H9 (cell line): Measurements from ENCODE around the gene LRRK1. TPM values are rescaled to one million over a fixed set of nuclear protein-coding genes. Genes with fewer than 3 reads are reported as not detected.

Experiments used
- DNase-seq: peaks from one replicate; pipeline ENCODE4 v3.0.0-alpha.2; 2017
- H2AFZ ChIP-seq: one replicate; pipeline ENCODE4 v1.6.1; 2013; ENCODE audit warnings: mild to moderate bottlenecking, low read length, control low read depth, moderate library complexity
- H2AK5ac ChIP-seq: 2 replicates; pipeline ENCODE4 v1.6.1; 2013; ENCODE audit warnings: low read length, control low read depth, mixed read lengths; ENCODE audit not compliant: insufficient read length
- H2BK120ac ChIP-seq: one replicate; pipeline ENCODE4 v1.6.1; 2013; ENCODE audit warnings: low read depth, mild to moderate bottlenecking, low read length, control low read depth, inconsistent platforms; ENCODE audit not compliant: poor library complexity, severe bottlenecking
- H2BK12ac ChIP-seq: 2 replicates; pipeline ENCODE4 v1.6.1; 2013; ENCODE audit warnings: low read length, control low read depth, mixed read lengths, low read depth; ENCODE audit not compliant: insufficient read length
- H2BK15ac ChIP-seq: 2 replicates; pipeline ENCODE4 v1.6.1; 2013; ENCODE audit warnings: low read depth, low read length, control low read depth
- H2BK20ac ChIP-seq: one replicate; pipeline ENCODE4 v1.6.1; 2013; ENCODE audit warnings: low read depth, mild to moderate bottlenecking, low read length, control low read depth, inconsistent platforms; ENCODE audit not compliant: poor library complexity, severe bottlenecking
- H2BK5ac ChIP-seq: 2 replicates; pipeline ENCODE4 v1.6.1; 2013; ENCODE audit warnings: low read length, control low read depth, mixed read lengths; ENCODE audit not compliant: insufficient read length
- H3K14ac ChIP-seq: 2 replicates; pipeline ENCODE4 v1.6.1; 2013; ENCODE audit warnings: low read length, control low read depth; ENCODE audit not compliant: insufficient read depth
- H3K18ac ChIP-seq: 2 replicates; pipeline ENCODE4 v1.6.1; 2013; ENCODE audit warnings: low read depth, mild to moderate bottlenecking, mixed read lengths, low read length, control low read depth; ENCODE audit not compliant: insufficient read length
- H3K23ac ChIP-seq: 2 replicates; pipeline ENCODE4 v1.6.1; 2013; ENCODE audit warnings: low read length, control low read depth, mixed read lengths, low read depth; ENCODE audit not compliant: insufficient read length
- H3K23me2 ChIP-seq: 2 replicates; pipeline ENCODE4 v1.6.1; 2013; ENCODE audit warnings: low read depth, mild to moderate bottlenecking, mixed read lengths, low read length, control low read depth; ENCODE audit not compliant: insufficient read length, poor library complexity, severe bottlenecking
- H3K27ac ChIP-seq: 2 replicates; pipeline ENCODE4 v1.5.1; 2013; ENCODE audit warnings: low read length, control low read depth, mixed read lengths, low read depth; ENCODE audit not compliant: insufficient read length
- H3K27me3 ChIP-seq: 2 replicates; pipeline ENCODE4 v1.6.1; 2013; ENCODE audit warnings: low read length, control low read depth, inconsistent platforms; ENCODE audit not compliant: insufficient read depth
- H3K4ac ChIP-seq: 2 replicates; pipeline ENCODE4 v1.6.1; 2013; ENCODE audit warnings: low read depth, mild to moderate bottlenecking, control low read depth, inconsistent platforms, low read length, moderate library complexity
- H3K4me1 ChIP-seq: 2 replicates; pipeline ENCODE4 v1.6.1; 2013; ENCODE audit warnings: low read length, control low read depth, inconsistent platforms; ENCODE audit not compliant: insufficient read depth
- H3K4me2 ChIP-seq: 2 replicates; pipeline ENCODE4 v1.6.1; 2013; ENCODE audit warnings: low read length, control low read depth, mixed read lengths; ENCODE audit not compliant: insufficient read length, insufficient read depth
- H3K56ac ChIP-seq: 2 replicates; pipeline ENCODE4 v1.6.1; 2013; ENCODE audit warnings: low read depth, mild to moderate bottlenecking, mixed read lengths, low read length, control low read depth; ENCODE audit not compliant: insufficient read length
- H3K79me1 ChIP-seq: 2 replicates; pipeline ENCODE4 v1.6.1; 2013; ENCODE audit warnings: low read depth, mild to moderate bottlenecking, moderate library complexity, low read length, control low read depth, inconsistent platforms; ENCODE audit not compliant: insufficient read depth, poor library complexity, severe bottlenecking
- H3K79me2 ChIP-seq: 2 replicates; pipeline ENCODE4 v1.6.1; 2013; ENCODE audit warnings: low read length, control low read depth, inconsistent platforms; ENCODE audit not compliant: insufficient read depth
- H3K9ac ChIP-seq: 2 replicates; pipeline ENCODE4 v1.6.1; 2013; ENCODE audit warnings: low read length, control low read depth, mixed read lengths; ENCODE audit not compliant: insufficient read length; ENCODE audit errors: extremely low read depth
- H3K9me3 ChIP-seq: one replicate; pipeline ENCODE4 v1.6.1; 2013; ENCODE audit warnings: low read depth, low read length, inconsistent platforms; ENCODE audit not compliant: control insufficient read depth
- H3T11ph ChIP-seq: one replicate; pipeline ENCODE4 v1.6.1; 2013; ENCODE audit warnings: mild to moderate bottlenecking, low read length, control low read depth, inconsistent platforms
- H4K20me1 ChIP-seq: one replicate; pipeline ENCODE4 v1.6.1; 2013; ENCODE audit not compliant: control insufficient read depth, insufficient read length, insufficient read depth
- H4K5ac ChIP-seq: 2 replicates; pipeline ENCODE4 v1.6.1; 2013; ENCODE audit warnings: low read depth, mild to moderate bottlenecking, mixed read lengths, low read length, control low read depth; ENCODE audit not compliant: insufficient read length
- H4K8ac ChIP-seq: replicated peaks from 2 replicates; pipeline ENCODE4 v1.6.1; 2013; ENCODE audit warnings: low read length, control low read depth, mixed read lengths, low read depth; ENCODE audit not compliant: insufficient read length
- H4K91ac ChIP-seq: 2 replicates; pipeline ENCODE4 v1.6.1; 2013; ENCODE audit warnings: low read depth, mild to moderate bottlenecking, moderate library complexity, mixed read lengths, low read length, control low read depth; ENCODE audit not compliant: insufficient read length
- H3K27ac Mint-ChIP-seq, 3 experiments: 2 replicates in 2 of 3; 3 replicates in 1 of 3; pipeline ENCODE4 v1.8.0; 2020 to 2021; ENCODE audit warnings: mixed read lengths in 3 of 3, mild to moderate bottlenecking in 1 of 3, moderate library complexity in 1 of 3
- H3K27me3 Mint-ChIP-seq: 2 replicates; pipeline ENCODE4 v1.8.0; 2021; ENCODE audit warnings: low read depth, mild to moderate bottlenecking, moderate library complexity, mixed read lengths
- H3K36me3 Mint-ChIP-seq, 3 experiments: 2 replicates in 2 of 3; 3 replicates in 1 of 3; pipeline ENCODE4 v1.8.0; 2020 to 2021; ENCODE audit warnings: low read depth in 3 of 3, mixed read lengths in 3 of 3; ENCODE audit not compliant: insufficient read depth in 1 of 3
- H3K4me1 Mint-ChIP-seq, 2 experiments: 2 replicates each; pipeline ENCODE4 v1.8.0; 2020; ENCODE audit warnings: mixed read lengths in 2 of 2
- H3K4me3 Mint-ChIP-seq, 2 experiments: 2 replicates in 1 of 2; 3 replicates in 1 of 2; pipeline ENCODE4 v1.8.0; 2020 to 2021; ENCODE audit warnings: mild to moderate bottlenecking in 2 of 2, mixed read lengths in 2 of 2, moderate library complexity in 1 of 2
- H3K9me3 Mint-ChIP-seq, 2 experiments: 2 replicates in 1 of 2; 3 replicates in 1 of 2; pipeline ENCODE4 v1.8.0; 2020; ENCODE audit warnings: mild to moderate bottlenecking in 2 of 2, mixed read lengths in 2 of 2, moderate library complexity in 1 of 2
- CTCF ChIP-seq: fragments of 200-600 bp; sonication (generic); conservative IDR thresholded peaks from 3 replicates; pipeline ENCODE4 v1.8.0; 2021; ENCODE audit warnings: antibody characterized with exemption, mild to moderate bottlenecking
- WGBS: extraction: QIAGEN DNeasy Blood & Tissue Kit; methylation state at CpG from one replicate; pipeline ENCODE4 v1.1.7; 2013; ENCODE audit warnings: missing lambda C conversion rate, low lambda C conversion rate, mixed read lengths; ENCODE audit not compliant: insufficient read length; ENCODE audit errors: extremely low coverage; 5-methylcytosine and 5-hydroxymethylcytosine counted together
- total RNA-seq: library from RNA; stranded (reverse); gene quantifications from 2 replicates; pipeline ENCODE4 v1.2.1, GENCODE V29; 2021

The LRRK1 gene
- total RNA-seq, 1 experiment from 2014 or later, result 4.0 TPM

- Histone ChIP-seq H3K14ac (no peak overlapping the region), H2AK5ac (no peak overlapping the region), H3K4ac (no peak overlapping the region), H3K27ac (no peak overlapping the region), H3K9me3 (no peaks in the 10 kb centered on the region), H2BK15ac (no peak overlapping the region), H3K27me3 (no peaks in the 10 kb centered on the region; the same call in 1 of the 2 replicates), H4K8ac (no peak overlapping the region), H3K18ac (no peak overlapping the region), H2BK20ac (no peak overlapping the region), H3K56ac (no peak overlapping the region), H2AFZ (no peak overlapping the region), H4K5ac (no peak overlapping the region), H3K79me1 (no peaks in the 10 kb centered on the region), H3T11ph (no peak overlapping the region), H3K4me1 (no peaks in the 10 kb centered on the region), H3K23me2 (no peaks in the 10 kb centered on the region), H3K23ac (no peak overlapping the region), H2BK5ac (no peak overlapping the region), H3K79me2 (no peaks in the 10 kb centered on the region), H2BK12ac (no peak overlapping the region), H3K9ac (no peak overlapping the region), H2BK120ac (no peak overlapping the region), H3K4me2 (no peak overlapping the region), H4K91ac (no peak overlapping the region), H4K20me1 (no peaks in the 10 kb centered on the region)
- peaks cover 0 to 3% (median 0%) of the 10 kb centered on the region in 3 experiments; a peak in 1 of 7 replicates for H3K36me3 Mint-ChIP-seq
- DNase-seq, result no peak
- no peaks in the 10 kb centered on the region for H3K9me3 Mint-ChIP-seq
- peaks cover 25% of the 10 kb centered on the region for H3K27me3 Mint-ChIP-seq
- no peak for TF ChIP-seq CTCF
- WGBS, result no CpG with 5 or more reads among the region's 22 CpGs
- H3K27ac Mint-ChIP-seq, result no peak overlapping the region; a peak in 1 of 7 replicates
- H3K4me3 Mint-ChIP-seq, result no peak overlapping the region
- peaks cover 14 to 24% of the 10 kb centered on the region in 2 experiments for H3K4me1 Mint-ChIP-seq
Observed at GRCh38 chr15:100887211-100887913, 31.8 kb upstream of the LRRK1 start.
